ENCODE results near the gene LRP1B. TPM values are rescaled to one million over a fixed set of nuclear protein-coding genes. Genes with fewer than 3 reads are reported as not detected.

Gene LRP1B
- total RNA-seq, 2 donors from 2014 or later = 0.91 to 1.2 TPM

DNA sequence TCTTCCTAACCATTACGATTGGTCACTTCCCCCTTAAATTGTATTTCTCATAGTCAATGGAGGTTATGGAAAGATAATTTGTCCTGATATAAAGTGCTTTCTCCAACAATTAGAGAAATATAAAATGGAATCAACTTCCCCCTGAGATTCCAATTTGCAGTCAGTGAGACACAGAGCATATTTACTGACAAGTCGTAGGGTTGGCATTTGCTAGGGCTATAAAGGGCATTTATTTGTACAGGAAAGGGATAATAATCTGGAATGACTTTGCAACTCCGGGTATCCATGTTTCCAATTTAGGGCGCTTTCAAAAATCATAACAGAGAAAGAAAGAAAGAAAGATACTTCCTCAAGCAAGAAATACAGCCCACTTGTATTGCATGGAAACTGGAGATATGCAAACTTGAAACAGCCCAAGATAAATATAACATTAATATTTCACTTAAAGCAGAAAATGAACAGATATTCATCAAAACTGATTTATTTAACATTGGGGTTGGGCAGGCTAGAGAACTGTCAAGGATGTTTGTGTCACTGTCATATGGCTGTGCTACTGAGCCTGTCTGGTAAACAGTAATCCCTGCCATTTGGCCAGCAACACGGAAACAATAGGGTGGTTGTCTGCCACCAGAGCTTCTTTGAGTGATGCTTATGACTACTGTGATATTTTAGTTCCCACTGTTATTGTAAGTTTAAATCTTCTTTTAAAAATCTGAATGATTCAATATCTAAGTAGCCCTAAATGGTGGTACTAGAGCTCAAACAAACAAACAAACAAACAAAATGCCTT, 621.8 kb downstream of the LRP1B start:
- Histone ChIP-seq H3K27ac (no peak overlapping the region), H3K27me3 (replicated peaks; ENCODE audit: insufficient read depth) (no peaks in the 10 kb centered on the region), H3K36me3 (no peaks in the 10 kb centered on the region), H3K4me3 (no peak overlapping the region), H3K4me1 (replicated peaks) (no peaks in the 10 kb centered on the region), H3K9me3 (no peaks in the 10 kb centered on the region)
- intact Hi-C loops (cut with DNase I) = no loop called here
- DNase-seq (ENCODE audit: low spot score) = no peak
- no peak for TF ChIP-seq POLR2AphosphoS5 (IDR thresholded peaks at IDR 0.05)
- TF ChIP-seq POLR2A (IDR thresholded peaks at IDR 0.05) = no peak
- TF ChIP-seq CTCF (IDR thresholded peaks at IDR 0.05) = no peak
- WGBS = 39% methylated on average over 5 of the region's 5 CpGs

DNA sequence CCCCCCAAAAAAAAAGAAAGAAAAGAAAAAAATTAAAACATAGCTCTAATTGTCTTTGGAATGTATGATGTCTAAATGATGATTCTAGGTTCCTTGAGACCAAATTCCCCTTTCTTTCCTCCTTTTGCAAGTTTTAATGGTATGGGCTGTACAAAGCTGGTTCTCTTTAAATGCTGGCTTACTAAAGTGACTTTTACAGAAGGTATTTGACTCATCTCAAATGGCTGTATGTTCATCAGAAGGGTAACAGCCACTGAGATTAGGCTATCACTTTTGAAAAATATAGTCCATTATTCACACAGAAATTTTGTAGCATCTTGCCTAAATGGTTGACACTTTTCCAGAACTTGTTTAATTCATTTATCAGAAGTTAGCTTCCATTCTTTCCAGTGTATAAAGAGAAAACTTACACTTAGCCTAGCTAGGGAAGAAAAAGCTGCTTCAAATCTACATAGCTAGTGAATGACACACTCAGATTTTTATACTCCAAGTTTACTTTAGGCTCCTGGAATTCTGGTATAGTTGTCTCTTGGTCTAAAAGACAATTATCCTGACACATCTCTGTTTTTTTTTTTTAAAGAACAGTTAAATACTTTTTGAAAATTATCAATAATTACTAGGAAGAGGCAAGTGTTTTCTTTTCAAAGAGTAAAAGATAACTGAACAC, 622.6 kb downstream of the LRP1B start:
- Histone ChIP-seq H3K27ac (no peak overlapping the region), H3K36me3 (no peaks in the 10 kb centered on the region), H3K4me3 (no peak overlapping the region), H3K4me1 (replicated peaks) (no peaks in the 10 kb centered on the region), H3K9me3 (no peaks in the 10 kb centered on the region), H3K27me3 (replicated peaks; ENCODE audit: insufficient read depth) (no peaks in the 10 kb centered on the region)
- DNase-seq (ENCODE audit: low spot score) = no peak
- TF ChIP-seq POLR2AphosphoS5 (IDR thresholded peaks at IDR 0.05) (no peak), POLR2A (IDR thresholded peaks at IDR 0.05) (no peak)
- intact Hi-C loops (cut with DNase I) = no loop called here

GRCh38 chr2:141506135-141506534, 624.7 kb downstream of the LRP1B start:
- H3K36me3 ChIP-seq = no peaks in the 10 kb centered on the region
- no peaks in the 10 kb centered on the region for H3K9me3 ChIP-seq
- no peak overlapping the region for H3K27ac ChIP-seq
- intact Hi-C loops (cut with DNase I) = no loop called here
- H3K27me3 ChIP-seq (replicated peaks; ENCODE audit: insufficient read depth) = no peaks in the 10 kb centered on the region
- H3K4me1 ChIP-seq (replicated peaks) = no peaks in the 10 kb centered on the region
- TF ChIP-seq CTCF (IDR thresholded peaks at IDR 0.05) (no peak), POLR2AphosphoS5 (IDR thresholded peaks at IDR 0.05) (no peak), POLR2A (IDR thresholded peaks at IDR 0.05) (no peak)
- H3K4me3 ChIP-seq = no peak overlapping the region
- no peak for DNase-seq (ENCODE audit: low spot score)
- WGBS = 65% methylated on average over 2 of the region's 2 CpGs

DNA sequence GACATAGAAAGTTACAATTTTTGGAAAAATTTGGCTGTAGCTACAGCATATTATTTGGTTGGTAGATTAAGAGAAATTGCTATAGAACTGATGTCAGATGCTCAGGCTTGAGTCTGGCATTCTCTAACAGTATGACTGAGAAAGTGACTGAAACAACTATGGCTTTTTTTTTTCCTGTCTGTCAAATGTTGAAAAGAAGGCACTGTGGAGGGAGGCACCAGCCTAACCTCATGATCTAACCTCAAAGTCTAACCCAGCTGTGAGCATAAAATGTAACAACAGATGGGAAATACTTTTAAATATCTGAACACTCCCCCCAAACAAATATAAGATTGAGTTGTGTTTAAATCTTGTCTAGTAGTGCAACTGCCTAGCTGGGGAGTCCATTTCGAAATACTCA, 629.1 kb downstream of the LRP1B start:
- no peak for DNase-seq (ENCODE audit: low spot score)
- no peaks in the 10 kb centered on the region for H3K36me3 ChIP-seq
- H3K9me3 ChIP-seq = no peaks in the 10 kb centered on the region
- WGBS = 94% methylated on average over 1 of the region's 1 CpG
- intact Hi-C loops (cut with DNase I) = no loop called here
- H3K4me1 ChIP-seq (replicated peaks) = no peaks in the 10 kb centered on the region
- TF ChIP-seq POLR2A (IDR thresholded peaks at IDR 0.05) = no peak
- no peak for TF ChIP-seq POLR2AphosphoS5 (IDR thresholded peaks at IDR 0.05)
- TF ChIP-seq CTCF (IDR thresholded peaks at IDR 0.05) = no peak
- no peaks in the 10 kb centered on the region for H3K27me3 ChIP-seq (replicated peaks; ENCODE audit: insufficient read depth)
- no peak overlapping the region for H3K27ac ChIP-seq
- H3K4me3 ChIP-seq = no peak overlapping the region

- TF ChIP-seq POLR2A (IDR thresholded peaks at IDR 0.05) (no peak), POLR2AphosphoS5 (IDR thresholded peaks at IDR 0.05) (no peak), CTCF (IDR thresholded peaks at IDR 0.05) (no peak)
- intact Hi-C loops (cut with DNase I) = no loop called here
- 90% methylated on average over 6 of the region's 6 CpGs for WGBS
- Histone ChIP-seq H3K4me1 (replicated peaks) (no peaks in the 10 kb centered on the region), H3K27ac (no peak overlapping the region), H3K4me3 (no peak overlapping the region), H3K27me3 (replicated peaks; ENCODE audit: insufficient read depth) (no peaks in the 10 kb centered on the region), H3K9me3 (no peaks in the 10 kb centered on the region), H3K36me3 (no peaks in the 10 kb centered on the region)
- no peak for DNase-seq (ENCODE audit: low spot score)
Measured at GRCh38 chr2:141499123-141499522, 631.7 kb downstream of the LRP1B start.
